GM21367 (cell line): ENCODE measurements around the gene SAV1.
A peak's percentile ranks its signal among the peaks of the same experiment; 100 is the strongest.
"Not testable (repeated sequence)": the region's sequence is repeated elsewhere in the genome, so short reads cannot be mapped to it uniquely, and the experiment has no call there.

Source experiments
- ATAC-seq: cut with Tn5 transposase; IDR thresholded peaks from one replicate; pipeline ENCODE4 v1.9.1; 2021; ENCODE audit not compliant: unreplicated experiment

The SAV1 gene

DNA sequence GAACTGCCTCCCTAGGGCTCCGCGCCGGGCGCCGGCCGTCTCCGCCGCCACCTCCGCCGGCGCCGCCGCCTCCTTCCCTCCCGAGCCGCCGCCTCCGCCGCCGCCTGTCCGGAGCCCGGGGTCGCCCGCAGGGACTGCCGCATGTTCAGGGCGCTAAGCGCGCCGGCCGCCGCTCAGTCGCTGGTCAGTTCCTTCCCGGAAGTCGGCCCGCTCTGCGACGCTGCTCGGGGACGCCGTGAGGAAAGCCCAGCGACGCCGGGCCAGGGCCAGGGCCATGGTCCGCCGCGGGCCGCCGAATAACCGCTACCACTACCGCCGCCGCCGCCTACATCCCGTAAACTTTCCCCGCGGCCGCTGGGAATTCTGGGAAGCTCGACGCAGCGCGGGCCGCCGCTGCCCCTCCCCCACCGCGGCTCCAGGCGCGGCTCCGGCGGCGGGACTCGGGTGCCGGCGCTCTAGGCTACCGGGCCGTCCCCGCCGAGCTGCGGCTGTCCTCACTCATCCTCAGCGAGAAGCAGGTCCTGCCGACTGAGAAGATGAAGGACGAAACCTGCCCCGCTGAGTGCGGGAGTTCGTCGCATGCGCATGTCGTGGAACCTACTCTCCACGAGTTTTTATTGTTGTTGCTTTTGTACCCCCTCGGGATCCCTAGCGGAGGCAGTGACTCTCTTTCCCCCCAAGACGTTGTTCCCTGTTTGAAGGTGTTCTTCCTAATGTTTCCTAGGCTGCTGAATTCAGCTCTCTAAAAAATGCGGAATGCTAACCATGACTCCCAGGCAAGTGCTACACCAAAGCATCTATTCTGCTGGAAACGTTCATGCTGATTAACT lies at the start of gene SAV1:
Gene SAV1, minus strand, starts transcription at position 311 of the 830 bp plus-strand sequence. CDS start 339 bp downstream, outside the sequence.
- ATAC-seq, result peak; percentile 42

DNA sequence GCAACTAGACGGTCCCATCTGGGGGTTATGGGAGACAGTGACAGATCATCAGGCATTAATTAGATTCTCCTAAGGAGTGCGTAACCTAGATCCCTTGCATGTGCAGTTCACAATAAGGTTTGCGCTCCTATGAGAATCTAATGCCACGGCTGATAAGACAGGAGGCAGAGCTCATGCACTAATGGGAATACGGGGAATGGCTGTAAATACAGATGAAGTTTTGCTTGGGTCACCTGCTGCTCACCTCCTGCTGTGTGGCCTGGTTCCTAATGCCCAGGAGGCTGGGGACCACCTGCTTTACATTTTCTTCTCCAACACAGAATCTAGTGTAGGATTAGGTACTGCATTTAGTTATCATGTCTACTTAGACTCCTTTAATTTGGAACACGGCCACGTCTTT lies 49.7 kb upstream of the SAV1 start:
- no peak for ATAC-seq

GRCh38 chr14:50714450-50715073 lies 46.5 kb upstream of the SAV1 start:
- no peak for ATAC-seq

DNA sequence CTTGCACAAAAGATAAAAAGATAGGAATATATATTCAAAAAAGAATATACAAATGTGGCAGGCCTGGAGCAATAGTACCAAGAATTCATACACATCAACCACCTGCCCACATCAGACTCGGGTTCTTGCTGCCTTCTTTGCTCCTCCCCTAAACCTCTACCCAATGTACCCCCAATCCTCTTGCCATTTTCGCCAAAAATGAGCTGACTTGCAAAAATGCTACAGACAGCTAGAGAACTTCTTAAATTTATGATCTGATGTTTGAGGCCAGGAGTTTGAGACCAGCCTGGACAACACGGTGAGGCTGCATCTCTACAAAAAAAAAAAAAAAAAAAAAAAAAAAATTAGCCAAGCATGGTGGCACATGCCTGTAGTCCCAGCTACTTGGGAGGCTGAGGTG lies 42.9 kb upstream of the SAV1 start:
- no peak for ATAC-seq

DNA sequence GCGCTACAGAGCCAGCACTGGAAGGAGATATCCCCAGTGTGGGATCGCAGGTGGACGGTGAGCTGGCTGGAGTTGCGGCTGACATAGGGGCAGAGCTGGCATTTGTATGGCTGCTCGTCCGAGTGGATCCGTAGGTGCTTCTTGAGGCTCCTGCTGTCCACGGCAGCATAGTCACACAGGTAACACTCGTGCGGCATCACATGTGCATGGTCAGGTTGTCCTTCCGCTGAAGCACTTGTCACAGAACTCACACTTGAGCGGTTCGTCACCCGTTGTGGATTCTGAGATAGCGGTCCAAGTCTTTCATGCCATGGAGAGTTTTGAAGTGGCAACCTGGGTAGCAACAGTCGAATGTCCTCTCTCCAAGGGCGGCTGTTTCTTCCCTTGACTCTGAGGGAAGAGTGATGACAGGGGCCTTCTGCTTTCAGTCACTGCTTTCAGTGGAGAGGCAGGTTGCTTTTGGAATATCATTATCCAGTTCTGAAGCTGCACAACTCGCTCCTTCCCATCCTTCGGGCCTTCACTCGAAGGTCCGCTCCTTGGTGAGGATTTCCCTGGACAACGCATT lies 37.0 kb upstream of the SAV1 start:
- no peak for ATAC-seq

- ATAC-seq, result no peak
Measured at GRCh38 chr14:50704454-50705010, 36.4 kb upstream of the SAV1 start.

DNA sequence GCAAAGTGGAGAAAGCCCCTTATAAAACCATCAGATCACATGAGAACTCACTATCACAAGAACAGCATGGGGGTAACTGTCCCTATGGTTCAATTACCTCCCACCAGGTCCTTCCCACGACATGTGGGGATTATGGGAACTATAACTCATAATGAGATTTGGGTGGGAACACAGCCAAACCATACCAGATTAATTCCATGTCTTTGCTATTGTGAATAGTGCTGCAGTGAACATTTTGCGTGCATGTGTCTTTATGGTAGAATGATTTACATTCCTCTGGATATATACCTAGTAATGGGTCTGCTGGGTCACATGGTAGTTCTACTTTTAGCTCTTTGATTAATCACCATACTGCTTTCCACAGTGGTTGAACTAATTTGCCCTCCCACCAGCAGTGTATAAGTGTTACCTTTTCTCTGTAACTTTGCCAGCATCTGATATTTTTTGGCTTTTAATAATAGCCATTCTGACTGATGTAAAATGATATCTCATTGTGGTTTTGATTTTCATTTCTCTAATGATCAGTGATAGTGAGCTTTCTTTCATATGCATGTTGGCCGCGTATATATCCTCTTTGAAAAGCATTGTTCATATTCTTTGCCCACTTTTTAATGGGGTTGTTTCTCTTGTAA lies 29.7 kb upstream of the SAV1 start:
- ATAC-seq, result no peak

- ATAC-seq, result not testable (repeated sequence)
Measured at GRCh38 chr14:50694260-50694659, 26.2 kb upstream of the SAV1 start.

DNA sequence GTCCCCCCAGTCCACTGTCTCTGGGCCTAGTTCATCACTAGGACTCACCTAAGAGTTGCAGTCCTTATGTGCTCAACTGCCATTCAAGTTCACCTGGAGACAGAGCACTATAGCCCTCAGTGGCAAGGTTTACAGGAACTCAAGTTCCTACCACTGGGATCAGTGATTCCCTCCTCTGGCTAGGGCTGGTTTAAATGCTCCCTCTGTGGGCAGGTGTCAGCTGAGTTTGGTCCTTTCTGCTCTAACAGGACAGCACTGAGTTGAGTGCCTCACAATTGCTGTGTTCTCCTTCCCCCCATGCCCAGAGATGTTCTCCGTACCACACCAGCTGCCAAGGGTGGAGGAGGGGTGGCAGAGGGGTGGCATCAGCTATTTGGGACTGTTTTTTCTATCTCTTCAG lies 20.8 kb upstream of the SAV1 start:
- no peak for ATAC-seq

GRCh38 chr14:50679674-50680073 lies 11.6 kb upstream of the SAV1 start:
- no peak for ATAC-seq

DNA sequence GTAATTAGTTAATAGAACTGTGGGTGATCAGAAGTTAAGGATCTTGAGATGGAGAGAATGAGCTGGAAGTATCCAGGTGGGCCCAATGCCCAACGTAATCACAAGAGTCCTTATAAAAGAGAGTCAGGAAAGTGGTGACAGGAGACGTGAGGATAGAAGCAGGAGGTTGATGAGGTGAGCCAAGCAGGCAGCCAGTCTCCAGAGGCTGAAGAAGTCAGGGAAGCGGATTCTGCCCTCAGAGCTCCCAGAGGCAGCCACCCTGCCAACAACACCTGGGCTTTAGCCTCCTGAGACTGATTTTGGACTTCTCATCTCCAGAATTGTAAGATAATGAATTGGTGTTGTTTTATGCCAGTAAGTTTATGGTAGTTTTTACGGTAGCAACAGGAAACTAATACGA lies 10.1 kb upstream of the SAV1 start:
- ATAC-seq, result no peak

DNA sequence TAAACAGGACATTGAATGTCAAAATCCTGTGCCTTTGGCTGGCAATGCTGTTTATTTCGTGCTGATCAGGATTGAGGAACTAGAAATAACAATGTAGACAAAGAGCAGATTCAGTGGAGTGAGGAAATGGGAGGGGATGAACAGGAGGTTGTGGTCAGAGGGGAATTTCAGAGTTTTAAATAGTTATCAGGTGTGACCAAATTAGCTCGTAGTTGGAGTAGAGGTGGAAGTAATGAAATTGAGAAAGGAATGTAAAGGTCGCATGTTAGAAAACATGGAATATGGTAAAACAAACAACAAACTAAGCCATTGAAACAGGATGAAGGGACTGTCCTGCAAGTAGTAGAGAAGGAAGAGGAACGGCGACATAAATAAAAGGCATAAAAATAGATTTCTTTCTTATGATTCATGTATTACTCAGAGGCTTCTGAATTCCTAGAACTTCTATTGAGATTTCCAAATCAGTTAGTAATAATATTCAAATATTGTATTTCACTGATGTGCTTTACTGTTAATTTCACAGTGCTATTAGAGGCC lies 9.5 kb upstream of the SAV1 start:
- ATAC-seq, result peak; percentile 61

- peak; percentile 34 for ATAC-seq
Measured at GRCh38 chr14:50676814-50677516, 8.9 kb upstream of the SAV1 start.

DNA sequence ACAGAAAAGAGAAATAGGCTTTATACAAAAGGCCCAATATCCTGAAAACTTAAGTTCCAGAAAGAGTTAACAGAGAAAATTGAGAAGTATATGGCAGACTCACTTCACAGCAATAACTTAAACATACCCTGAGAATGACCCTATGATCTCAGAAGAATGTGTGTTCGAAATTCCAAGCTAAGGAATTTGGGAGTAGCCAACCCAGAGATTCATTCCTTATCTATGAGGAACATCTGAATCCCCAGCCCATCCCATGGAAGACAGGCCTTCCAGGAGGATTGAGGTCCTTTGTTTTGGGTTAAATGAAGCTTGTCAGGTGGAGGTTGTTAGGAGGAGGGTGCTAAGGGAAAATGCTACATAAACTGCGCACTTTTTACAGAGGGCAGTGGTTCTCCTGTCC lies 7.5 kb upstream of the SAV1 start:
- ATAC-seq, result no peak

DNA sequence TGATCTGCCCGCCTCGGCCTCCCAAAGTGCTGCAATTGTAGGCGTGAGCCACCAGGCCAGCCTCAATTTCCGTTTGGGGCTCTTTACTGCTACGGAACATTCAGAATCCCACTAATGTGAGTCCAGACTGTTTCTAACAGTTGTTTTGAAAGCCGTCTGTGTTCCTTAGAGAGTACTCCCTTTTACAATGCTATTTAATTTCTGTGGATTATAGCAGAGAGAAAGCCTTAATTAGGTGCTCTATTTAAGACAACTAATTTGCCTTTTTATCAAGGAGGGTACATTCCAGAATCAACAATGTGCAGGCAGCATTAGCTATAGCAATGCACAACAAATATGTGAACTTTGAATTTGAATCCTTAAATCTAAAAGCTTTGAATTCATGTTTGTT lies 2.8 kb upstream of the SAV1 start:
- ATAC-seq, result no peak

DNA sequence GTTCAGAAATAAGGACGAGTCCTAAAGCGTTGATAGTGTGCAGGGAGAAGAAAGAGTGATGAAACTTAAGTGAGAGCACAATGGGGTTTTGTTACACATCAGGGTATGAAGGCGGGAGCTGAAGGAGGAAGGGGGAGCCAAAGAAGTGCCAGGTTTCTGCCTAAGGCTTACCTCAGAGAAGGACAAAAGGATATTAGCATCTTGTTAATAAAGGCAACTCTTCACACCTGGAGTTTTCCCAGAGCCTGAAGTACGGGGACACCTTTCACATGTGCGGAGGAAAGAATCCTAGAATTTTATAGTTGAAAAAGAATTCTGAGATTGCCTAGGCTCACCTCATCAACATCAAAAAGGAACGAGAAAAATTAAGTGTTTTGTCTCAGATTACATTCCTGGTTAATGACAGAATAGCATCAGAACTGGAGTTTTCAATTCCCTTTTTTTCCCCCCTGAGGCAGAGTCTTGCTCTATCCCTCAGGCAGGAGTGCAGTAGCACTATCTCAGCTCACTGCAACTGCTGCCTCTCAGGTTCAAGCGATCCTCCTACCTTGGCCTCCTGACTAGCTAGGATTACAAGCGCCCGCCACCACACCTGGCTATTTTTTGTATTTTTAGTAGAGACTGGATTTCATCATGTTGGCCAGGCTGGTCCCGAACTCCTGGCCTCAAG lies 2.2 kb upstream of the SAV1 start:
- ATAC-seq, result no peak

- no peak for ATAC-seq
Measured at GRCh38 chr14:50669441-50669986, 1.4 kb upstream of the SAV1 start.

GRCh38 chr14:50668826-50669143 lies 679 bp upstream of the SAV1 start:
- ATAC-seq, result no peak

- peak; percentile 21 for ATAC-seq
Measured at GRCh38 chr14:50667684-50667995, 466 bp downstream of the SAV1 start.
